NCI-H748 treated with DMSO at 0.1 percent for 48 hours (cell line): ENCODE data around the gene B3GNT5.
"Not testable (repeated sequence)": the region's sequence is repeated elsewhere in the genome, so short reads cannot be mapped to it uniquely, and the experiment has no call there.

Source experiments
- DNase-seq: peaks from one replicate; lab custom pipeline; 2025; lab: John Stamatoyannopoulos, UW

Gene B3GNT5

GRCh38 chr3:183252973-183253527, at the start of gene B3GNT5:
B3GNT5 (plus strand) TSS chr3:183253253; CDS start chr3:183269799, 16,546 bp downstream.
- DNase-seq = peak; percentile 54

- DNase-seq = no peak
Observed at GRCh38 chr3:183203670-183204069, 49.4 kb upstream of the B3GNT5 start.

- DNase-seq = no peak
Observed at GRCh38 chr3:183208260-183208659, 44.8 kb upstream of the B3GNT5 start.

GRCh38 chr3:183208800-183209199, 44.3 kb upstream of the B3GNT5 start:
- no peak for DNase-seq

GRCh38 chr3:183210341-183210740, 42.7 kb upstream of the B3GNT5 start:
- DNase-seq = no peak

- no peak for DNase-seq
Observed at GRCh38 chr3:183210862-183211341, 42.2 kb upstream of the B3GNT5 start.

GRCh38 chr3:183211352-183211751, 41.7 kb upstream of the B3GNT5 start:
- no peak for DNase-seq

- no peak for DNase-seq
Observed at GRCh38 chr3:183212096-183212495, 41.0 kb upstream of the B3GNT5 start.

- DNase-seq = no peak
Observed at GRCh38 chr3:183212565-183212964, 40.5 kb upstream of the B3GNT5 start.

- no peak for DNase-seq
Observed at GRCh38 chr3:183213415-183214276, 39.4 kb upstream of the B3GNT5 start.

- DNase-seq = no peak
Observed at GRCh38 chr3:183214277-183214612, 38.8 kb upstream of the B3GNT5 start.

GRCh38 chr3:183215591-183216202, 37.4 kb upstream of the B3GNT5 start:
- no peak for DNase-seq

- DNase-seq = no peak
Observed at GRCh38 chr3:183217548-183218332, 35.3 kb upstream of the B3GNT5 start.

- no peak for DNase-seq
Observed at GRCh38 chr3:183218826-183219225, 34.2 kb upstream of the B3GNT5 start.

- no peak for DNase-seq
Observed at GRCh38 chr3:183220828-183221227, 32.2 kb upstream of the B3GNT5 start.

GRCh38 chr3:183222631-183223235, 30.3 kb upstream of the B3GNT5 start:
- DNase-seq = no peak

GRCh38 chr3:183224180-183224970, 28.7 kb upstream of the B3GNT5 start:
- DNase-seq = no peak

- no peak for DNase-seq
Observed at GRCh38 chr3:183226333-183226890, 26.6 kb upstream of the B3GNT5 start.

- DNase-seq = no peak
Observed at GRCh38 chr3:183227586-183227985, 25.5 kb upstream of the B3GNT5 start.

GRCh38 chr3:183229178-183229577, 23.9 kb upstream of the B3GNT5 start:
- no peak for DNase-seq

GRCh38 chr3:183230251-183230650, 22.8 kb upstream of the B3GNT5 start:
- DNase-seq = not testable (repeated sequence)
